Measurements from ENCODE around the gene LRP2. TPM values are rescaled to one million over a fixed set of nuclear protein-coding genes. Genes with fewer than 3 reads are reported as not detected.

LRP2 gene
- total and polyA plus RNA-seq, 2 of the 4 experiments (the other 2 are of a cell fraction): not detected

GRCh38 chr2:169345486-169346437, 16.6 kb downstream of the LRP2 start:
- H2BK15ac ChIP-seq (ENCODE audit: low read depth, low read length): no peak overlapping the region
- no peak overlapping the region for H3K4me2 ChIP-seq (ENCODE audit: low read depth, low read length)
- ChIA-PET CTCF (no interaction called here), POLR2A (ENCODE audit: unreplicated experiment) (no interaction called here)
- no peak overlapping the region for H2AK9ac ChIP-seq (replicated peaks; ENCODE audit: low read depth, low read length, poor library complexity)
- no peaks in the 10 kb centered on the region for H3K27me3 ChIP-seq (ENCODE audit: control insufficient read depth, insufficient read depth, low read length)
- no peak overlapping the region for H3K27ac ChIP-seq (ENCODE audit: insufficient read depth, low read length)
- H4K5ac ChIP-seq (ENCODE audit: low read depth, low read length): no peak overlapping the region
- no peak overlapping the region for H2AK5ac ChIP-seq (ENCODE audit: low read depth, low read length)
- H2AFZ ChIP-seq (replicated peaks; ENCODE audit: low read length, poor library complexity): no peak overlapping the region
- H3K4ac ChIP-seq (ENCODE audit: low read depth, low read length): no peak overlapping the region
- no peak overlapping the region for H3K23ac ChIP-seq (ENCODE audit: low read depth, low read length)
- no peak overlapping the region for H2BK20ac ChIP-seq (ENCODE audit: low read depth, low read length)
- H4K91ac ChIP-seq (ENCODE audit: insufficient read depth, low read depth, low read length): no peak overlapping the region
- no peak overlapping the region for H3K14ac ChIP-seq (replicated peaks; ENCODE audit: low read depth, low read length)
- intact Hi-C loops (cut with micrococcal nuclease) (no loop called here), dilution Hi-C loops (cut with HindIII; ENCODE audit: low sequenced_read_pairs, unreplicated experiment) (no loop called here), in situ Hi-C loops (cut with MboI; ENCODE audit: low sequenced_read_pairs) (no loop called here)
- H3K4me3 ChIP-seq (ENCODE audit: insufficient read depth, low read depth, low read length): no peak overlapping the region
- ATAC-seq (ENCODE audit: low read depth) (no peak), DNase-seq (no peak)
- no peak overlapping the region for H2BK120ac ChIP-seq (ENCODE audit: low read depth, low read length)
- H2BK5ac ChIP-seq (ENCODE audit: low read depth, low read length, poor library complexity, severe bottlenecking): no peak overlapping the region
- no peak overlapping the region for H3K18ac ChIP-seq (ENCODE audit: low read depth, low read length)
- H3K9me3 ChIP-seq (ENCODE audit: control insufficient read depth, insufficient read depth, low read length): no peaks in the 10 kb centered on the region
- no peaks in the 10 kb centered on the region for H3K36me3 ChIP-seq (ENCODE audit: control insufficient read depth, insufficient read depth, low read length)
- no peak overlapping the region for H3K9ac ChIP-seq (ENCODE audit: low read depth, low read length)
- H3K79me1 ChIP-seq (ENCODE audit: low read depth in 1 of 2, low read length in 2 of 2): no peaks in the 10 kb centered on the region
- H3K56ac ChIP-seq (ENCODE audit: extremely low read depth, insufficient read depth, low read length): no peak overlapping the region
- H4K20me1 ChIP-seq (ENCODE audit: insufficient read depth, low read length): no peaks in the 10 kb centered on the region
- TF ChIP-seq RFX5 (IDR thresholded peaks at IDR 0.05; ENCODE audit: low read depth, low read length): no peak
- no CpG with 5 or more reads among the region's 7 CpGs for WGBS, 2 experiments (ENCODE audit: extremely low coverage in 2 of 2, insufficient read length in 1 of 2)
- BruUV-seq (replicated peaks): no TSS peak
- no peak overlapping the region for H4K8ac ChIP-seq (ENCODE audit: low read depth in 2 of 2, low read length in 2 of 2)
- H3K4me1 ChIP-seq (ENCODE audit: control insufficient read depth, insufficient read depth, low read length): no peaks in the 10 kb centered on the region
- H3K9me1 ChIP-seq (ENCODE audit: insufficient read depth, low read length): no peaks in the 10 kb centered on the region
